Astrocyte (in vitro differentiated cells and primary cell): ENCODE measurements around the gene KCNG4. TPM values are rescaled to one million over a fixed set of nuclear protein-coding genes. Genes with fewer than 3 reads are reported as not detected.

Experiments used
- DNase-seq: peaks from one replicate; pipeline ENCODE4 v3.0.0-alpha.2; 2010; ENCODE audit warnings: low read depth
- FAIRE-seq: peaks from 2 replicates; lab custom pipeline; 2011; peaks lifted over from hg19 to GRCh38; lab: Jason Lieb, UNC
- H2AFZ ChIP-seq: 2 replicates; pipeline ENCODE4 v1.6.0; 2012; ENCODE audit warnings: low read depth, low read length, inconsistent platforms
- H3K27ac ChIP-seq: 2 replicates; pipeline ENCODE4 v1.5.1; 2011; ENCODE audit warnings: low read depth, low read length, inconsistent platforms
- H3K27me3 ChIP-seq: 2 replicates; pipeline ENCODE4 v1.6.0; 2011; ENCODE audit warnings: low read length, inconsistent platforms; ENCODE audit not compliant: insufficient read depth
- H3K36me3 ChIP-seq: 2 replicates; pipeline ENCODE4 v1.5.1; 2011; ENCODE audit warnings: low read length, inconsistent platforms; ENCODE audit not compliant: insufficient read depth
- H3K4me1 ChIP-seq: 2 replicates; pipeline ENCODE4 v1.5.1; 2011; ENCODE audit warnings: low read length, inconsistent platforms; ENCODE audit not compliant: insufficient read depth
- H3K4me2 ChIP-seq: 2 replicates; pipeline ENCODE4 v1.6.0; 2012; ENCODE audit warnings: low read length, inconsistent platforms
- H3K4me3 ChIP-seq: 2 replicates; pipeline ENCODE4 v1.5.1; 2011; ENCODE audit warnings: low read depth, mild to moderate bottlenecking, low read length, inconsistent platforms; ENCODE audit not compliant: insufficient read depth
- H3K79me2 ChIP-seq: 2 replicates; pipeline ENCODE4 v1.6.0; 2012; ENCODE audit warnings: mild to moderate bottlenecking, low read length, inconsistent platforms; ENCODE audit not compliant: insufficient read depth
- H3K9ac ChIP-seq: 2 replicates; pipeline ENCODE4 v1.6.0; 2012; ENCODE audit warnings: mild to moderate bottlenecking, low read length, inconsistent platforms
- H3K9me3 ChIP-seq: 2 replicates; pipeline ENCODE4 v1.5.1; 2012; ENCODE audit warnings: low read depth, mild to moderate bottlenecking, low read length, inconsistent platforms; ENCODE audit not compliant: insufficient read depth
- H4K20me1 ChIP-seq: 2 replicates; pipeline ENCODE4 v1.6.0; 2012; ENCODE audit warnings: low read length, inconsistent platforms; ENCODE audit not compliant: insufficient read depth
- H3K27ac Mint-ChIP-seq: one replicate; pipeline ENCODE4 v1.8.0; 2021; ENCODE audit warnings: mild to moderate bottlenecking, mixed read lengths; ENCODE audit not compliant: unreplicated experiment
- H3K27me3 Mint-ChIP-seq: one replicate; pipeline ENCODE4 v1.8.0; 2021; ENCODE audit warnings: low read depth, mixed read lengths; ENCODE audit not compliant: unreplicated experiment
- H3K36me3 Mint-ChIP-seq: one replicate; pipeline ENCODE4 v1.8.0; 2021; ENCODE audit warnings: low read depth, mixed read lengths; ENCODE audit not compliant: unreplicated experiment
- H3K4me1 Mint-ChIP-seq: one replicate; pipeline ENCODE4 v1.8.0; 2021; ENCODE audit warnings: low read depth, mixed read lengths; ENCODE audit not compliant: unreplicated experiment
- H3K4me3 Mint-ChIP-seq: one replicate; pipeline ENCODE4 v1.8.0; 2021; ENCODE audit warnings: mild to moderate bottlenecking, moderate library complexity, mixed read lengths; ENCODE audit not compliant: unreplicated experiment
- H3K9me3 Mint-ChIP-seq: one replicate; pipeline ENCODE4 v1.8.0; 2021; ENCODE audit warnings: mild to moderate bottlenecking, mixed read lengths; ENCODE audit not compliant: unreplicated experiment
- CTCF ChIP-seq: IDR thresholded peaks from 2 replicates; pipeline ENCODE4 v1.5.1; 2011; ENCODE audit warnings: low read depth, mild to moderate bottlenecking, inconsistent platforms, low read length, moderate library complexity; ENCODE audit not compliant: insufficient read depth
- EZH2 ChIP-seq: IDR thresholded peaks from 2 replicates; pipeline ENCODE4 v1.6.1; 2012; ENCODE audit warnings: mild to moderate bottlenecking, low read length, inconsistent platforms; ENCODE audit not compliant: insufficient read depth
- total RNA-seq: library from RNA; stranded (reverse); gene quantifications from 2 replicates; pipeline ENCODE4 v1.2.1, GENCODE V29; 2021

KCNG4 gene
- total RNA-seq, 1 donor from 2014 or later = not detected

DNA sequence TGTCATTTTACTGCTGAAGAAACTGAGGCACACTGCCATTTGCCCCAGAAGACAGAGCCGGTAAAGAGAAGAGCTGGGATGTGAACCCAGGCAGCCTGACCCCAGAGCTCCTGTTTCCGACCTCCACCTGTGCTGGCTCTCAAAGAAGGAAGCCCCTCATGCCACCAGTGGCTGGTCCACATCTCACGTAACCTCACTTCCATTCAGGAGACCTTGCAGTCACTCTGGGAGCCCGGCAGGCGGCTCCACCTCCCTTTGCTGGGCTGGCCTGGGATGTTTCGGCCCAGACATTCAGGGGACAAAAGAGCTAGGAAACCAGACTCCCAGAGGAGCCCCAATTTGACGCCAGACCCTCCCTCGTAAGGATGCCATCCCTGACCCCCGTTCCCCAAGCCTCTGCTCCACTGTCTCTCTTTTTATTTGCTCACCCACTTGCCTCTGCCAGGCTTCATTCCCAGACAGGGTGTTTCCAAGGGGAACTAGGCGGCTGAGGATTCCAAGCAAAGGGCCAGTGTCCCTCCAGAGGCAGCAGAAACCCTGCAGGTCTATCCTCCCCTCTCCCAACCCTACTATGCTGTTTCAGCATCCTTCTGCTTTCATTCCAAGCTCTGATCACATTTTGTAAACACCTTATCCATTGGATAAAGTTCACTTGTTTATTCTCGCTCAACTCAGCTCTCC lies 55.8 kb downstream of the KCNG4 start:
- H3K27me3 Mint-ChIP-seq = no peaks in the 10 kb centered on the region

GRCh38 chr16:84183572-84183875 lies 56.3 kb downstream of the KCNG4 start:
- Mint-ChIP-seq H3K9me3 (no peaks in the 10 kb centered on the region), H3K4me1 (peaks cover 5% of the 10 kb centered on the region), H3K4me3 (no peak overlapping the region), H3K27me3 (no peaks in the 10 kb centered on the region), H3K36me3 (peaks cover 9% of the 10 kb centered on the region), H3K27ac (peak overlapping the region; percentile 34)
- Histone ChIP-seq H2AFZ (no peak overlapping the region), H3K9me3 (no peaks in the 10 kb centered on the region), H3K27me3 (no peaks in the 10 kb centered on the region), H3K36me3 (peaks cover 3% of the 10 kb centered on the region), H3K79me2 (peaks cover 43% of the 10 kb centered on the region), H4K20me1 (peaks cover 32% of the 10 kb centered on the region), H3K4me2 (no peak overlapping the region), H3K9ac (no peak overlapping the region), H3K27ac (no peak overlapping the region), H3K4me1 (peaks cover 5% of the 10 kb centered on the region), H3K4me3 (no peak overlapping the region)
- FAIRE-seq (no peak), DNase-seq (no peak)
- no peak for TF ChIP-seq CTCF
- TF ChIP-seq EZH2 = no peak

More for the DNA sequence above, 55.8 kb downstream of the KCNG4 start:
- peaks cover 28% of the 10 kb centered on the region for H4K20me1 ChIP-seq
- peaks cover 5% of the 10 kb centered on the region for H3K4me1 ChIP-seq
- H3K9me3 ChIP-seq = no peaks in the 10 kb centered on the region
- Mint-ChIP-seq H3K4me1 (peaks cover 3% of the 10 kb centered on the region), H3K36me3 (peaks cover 9% of the 10 kb centered on the region), H3K9me3 (no peaks in the 10 kb centered on the region), H3K4me3 (no peak overlapping the region), H3K27ac (peak overlapping the region; percentile 26)
- no peak overlapping the region for H2AFZ ChIP-seq
- no peak overlapping the region for H3K4me3 ChIP-seq
- TF ChIP-seq CTCF = no peak
- TF ChIP-seq EZH2 = no peak
- peaks cover 3% of the 10 kb centered on the region for H3K36me3 ChIP-seq
- no peak overlapping the region for H3K9ac ChIP-seq
- no peak for FAIRE-seq
- no peak for DNase-seq
- no peak overlapping the region for H3K4me2 ChIP-seq
- no peak overlapping the region for H3K27ac ChIP-seq
- peaks cover 43% of the 10 kb centered on the region for H3K79me2 ChIP-seq
- H3K27me3 ChIP-seq = no peaks in the 10 kb centered on the region
